GM21619 (cell line): ENCODE results near the gene ZNF394.

ENCODE experiments used
- ATAC-seq: cut with Tn5 transposase; IDR thresholded peaks from one replicate; pipeline ENCODE4 v1.9.1; 2021; ENCODE audit not compliant: unreplicated experiment

Gene ZNF394

GRCh38 chr7:99453105-99453504 is 47.0 kb downstream of the ZNF394 start:
- no peak for ATAC-seq

GRCh38 chr7:99452541-99452940 is 47.5 kb downstream of the ZNF394 start:
- no peak for ATAC-seq

- no peak for ATAC-seq
These were observed 48.1 kb downstream of the ZNF394 start for GRCh38 chr7:99451936-99452335.

- ATAC-seq, result no peak
These were observed 50.8 kb downstream of the ZNF394 start for GRCh38 chr7:99449326-99449725.

- no peak for ATAC-seq
These were observed 51.2 kb downstream of the ZNF394 start for GRCh38 chr7:99448855-99449254.

GRCh38 chr7:99447943-99448342 is 52.1 kb downstream of the ZNF394 start:
- ATAC-seq, result no peak

- no peak for ATAC-seq
These were observed 54.0 kb downstream of the ZNF394 start for GRCh38 chr7:99446096-99446495.
